PFSK-1 (cell line): ENCODE data around the gene FGF1.

Experiments used
- FOXP2 ChIP-seq: optimal IDR thresholded peaks from 2 replicates; pipeline ENCODE3; 2011; ENCODE audit warnings: borderline replicate concordance, control low read depth, inconsistent platforms; ENCODE audit not compliant: insufficient read depth; ENCODE audit errors: extremely low read length, extremely low read depth
- POLR2AphosphoS5 ChIP-seq: IDR thresholded peaks from 2 replicates; pipeline ENCODE4 v1.6.1; 2012; ENCODE audit warnings: low read depth, mild to moderate bottlenecking, control low read depth, low read length, moderate library complexity
- REST ChIP-seq, 2 experiments: IDR thresholded peaks; 2 replicates each; pipeline versions ENCODE4 v1.6.1 to v1.8.0; 2011 to 2012; ENCODE audit warnings: low read depth in 2 of 2, low read length in 2 of 2, control low read depth in 1 of 2, inconsistent platforms in 1 of 2, mild to moderate bottlenecking in 1 of 2, moderate library complexity in 1 of 2; ENCODE audit not compliant: insufficient read depth in 1 of 2
- SIN3A ChIP-seq: IDR thresholded peaks from 2 replicates; pipeline ENCODE4 v1.6.1; 2012; ENCODE audit warnings: mild to moderate bottlenecking, low read length, moderate library complexity, borderline replicate concordance; ENCODE audit not compliant: insufficient read depth
- TAF1 ChIP-seq: IDR thresholded peaks from 2 replicates; pipeline ENCODE4 v1.6.1; 2012; ENCODE audit warnings: low read length, control low read depth, borderline replicate concordance; ENCODE audit not compliant: insufficient read depth

Gene FGF1

GRCh38 chr5:142650881-142651280 is 35.0 kb downstream of the FGF1 start:
- TF ChIP-seq REST (IDR thresholded peaks at IDR 0.05; ENCODE audit: insufficient read depth in 1 of 2, low read depth in 2 of 2, low read length in 2 of 2) (no peak), FOXP2 (no peak)

- TF ChIP-seq TAF1 (no peak), REST (IDR thresholded peaks at IDR 0.05; ENCODE audit: insufficient read depth in 1 of 2, low read depth in 2 of 2, low read length in 2 of 2) (no peak), POLR2AphosphoS5 (no peak), FOXP2 (no peak), SIN3A (no peak)
Observed at GRCh38 chr5:142650060-142650459, 35.8 kb downstream of the FGF1 start.

- TF ChIP-seq REST (IDR thresholded peaks at IDR 0.05; ENCODE audit: insufficient read depth in 1 of 2, low read depth in 2 of 2, low read length in 2 of 2) (no peak), POLR2AphosphoS5 (no peak)
Observed at GRCh38 chr5:142645456-142645855, 40.4 kb downstream of the FGF1 start.

- TF ChIP-seq FOXP2, result no peak
Observed at GRCh38 chr5:142644640-142645361, 41.1 kb downstream of the FGF1 start.

- TF ChIP-seq REST (IDR thresholded peaks at IDR 0.05; ENCODE audit: insufficient read depth in 1 of 2, low read depth in 2 of 2, low read length in 2 of 2), result no peak
- no peak for TF ChIP-seq SIN3A
Observed at GRCh38 chr5:142644127-142644526, 41.8 kb downstream of the FGF1 start.

- no peak for TF ChIP-seq POLR2AphosphoS5
- no peak for TF ChIP-seq SIN3A
- no peak for TF ChIP-seq TAF1
- no peak for TF ChIP-seq REST (IDR thresholded peaks at IDR 0.05; ENCODE audit: insufficient read depth in 1 of 2, low read depth in 2 of 2, low read length in 2 of 2)
- no peak for TF ChIP-seq FOXP2
Observed at GRCh38 chr5:142643634-142644033, 42.3 kb downstream of the FGF1 start.
